C4-2B (cell line): ENCODE measurements around the gene CDK9.
"Not testable (repeated sequence)": the region's sequence is repeated elsewhere in the genome, so short reads cannot be mapped to it uniquely, and the experiment has no call there.

Source experiments
- H3K27ac ChIP-seq: fragments of 450-650 bp; 2 replicates; pipeline ENCODE4 v1.5.1; 2017
- CTCF ChIP-seq: fragments of 450-650 bp; conservative IDR thresholded peaks from 2 replicates; pipeline ENCODE4 v1.5.1; 2017; ENCODE audit warnings: mild to moderate bottlenecking
- ZFX ChIP-seq: fragments of 450-650 bp; IDR thresholded peaks from 2 replicates; pipeline ENCODE4 v1.6.1; 2017

CDK9 gene

GRCh38 chr9:127776924-127777289 lies 8.9 kb upstream of the CDK9 start:
- no peak overlapping the region for H3K27ac ChIP-seq
- TF ChIP-seq CTCF (no peak), ZFX (no peak)

- TF ChIP-seq ZFX = no peak
- no peak for TF ChIP-seq CTCF
- H3K27ac ChIP-seq = no peak overlapping the region
Measured at GRCh38 chr9:127777368-127777980, 8.4 kb upstream of the CDK9 start.

- H3K27ac ChIP-seq = no peak within 1 kb of the TSS
Measured at GRCh38 chr9:127778280-127779135, 7.3 kb upstream of the CDK9 start, which contains the start of gene SH2D3C. Gene SH2D3C, minus strand, starts transcription at chr9:127778666. Its CDS starts 39 bp downstream, at chr9:127778627.

GRCh38 chr9:127779136-127779981 lies 6.5 kb upstream of the CDK9 start:
- TF ChIP-seq ZFX = no peak
- no peak for TF ChIP-seq CTCF

More at GRCh38 chr9:127778280-127779135, 7.3 kb upstream of the CDK9 start, which contains the start of gene SH2D3C:
- TF ChIP-seq ZFX (no peak), CTCF (no peak)

GRCh38 chr9:127780126-127780885 lies 5.5 kb upstream of the CDK9 start:
- H3K27ac ChIP-seq = no peak overlapping the region
- no peak for TF ChIP-seq ZFX
- no peak for TF ChIP-seq CTCF

More at GRCh38 chr9:127779136-127779981, 6.5 kb upstream of the CDK9 start:
- H3K27ac ChIP-seq = no peak overlapping the region

GRCh38 chr9:127780909-127781308 lies 4.9 kb upstream of the CDK9 start:
- not testable (repeated sequence) for H3K27ac ChIP-seq

GRCh38 chr9:127781806-127782205 lies 4.0 kb upstream of the CDK9 start:
- no peak overlapping the region for H3K27ac ChIP-seq
- TF ChIP-seq CTCF = no peak
- TF ChIP-seq ZFX = no peak
